Activated T-cell treated with anti-CD3 and anti-CD28 coated beads for 24 hours (primary cell): ENCODE data around the gene PADI2.

Experiments used
- DNase-seq: peaks from one replicate; pipeline ENCODE4 v3.0.0-alpha.2; 2020; ENCODE audit warnings: low read depth

The PADI2 gene

DNA sequence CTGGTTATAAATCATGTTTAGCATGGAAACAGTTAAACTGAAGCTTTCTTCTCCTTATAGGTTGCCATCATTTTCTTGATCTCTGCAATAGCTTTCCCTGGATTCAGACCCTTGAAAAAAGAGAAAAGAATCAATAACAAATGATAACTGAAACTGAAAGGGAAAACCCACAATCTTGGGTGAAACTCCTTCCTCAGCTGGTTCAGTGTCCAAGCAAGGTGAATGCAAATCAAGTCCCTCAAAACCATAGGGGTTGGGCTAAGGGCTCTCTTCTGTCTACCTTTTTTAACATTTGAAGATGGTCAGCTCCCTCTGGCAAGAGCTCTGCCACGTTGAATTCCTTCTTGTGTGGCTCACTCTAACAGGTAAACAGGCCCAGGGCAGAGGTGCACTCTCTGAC lies 100.4 kb downstream of the PADI2 start:
- no peak for DNase-seq

- no peak for DNase-seq
Observed at GRCh38 chr1:17017435-17017834, 101.8 kb downstream of the PADI2 start.
